Testis (tissue), 3 donors: Measurements from ENCODE around the gene ROR2. TPM values are rescaled to one million over a fixed set of nuclear protein-coding genes. Genes with fewer than 3 reads are reported as not detected.

Source experiments
- DNase-seq: peaks from one replicate; pipeline ENCODE4 v3.0.0-alpha.2; 2019
- H3K27ac ChIP-seq, 2 donors: fragments of 200-600 bp; sonication (generic); one replicate each; pipeline ENCODE4 v1.5.1; 2019
- H3K27me3 ChIP-seq: fragments of 200-600 bp; sonication (generic); one replicate; pipeline ENCODE4 v1.5.1; 2019
- H3K36me3 ChIP-seq: fragments of 200-600 bp; sonication (generic); one replicate; pipeline ENCODE4 v1.5.1; 2017; ENCODE audit warnings: low read depth; ENCODE audit errors: missing control alignments
- H3K4me1 ChIP-seq: fragments of 200-600 bp; sonication (generic); one replicate; pipeline ENCODE4 v1.5.1; 2019
- H3K4me3 ChIP-seq, 2 donors: fragments of 200-600 bp; sonication (generic); one replicate each; pipeline ENCODE4 v1.5.1; 2017 to 2019
- H3K9me3 ChIP-seq: fragments of 200-600 bp; sonication (generic); one replicate; pipeline ENCODE4 v1.5.1; 2017
- CTCF ChIP-seq, 3 experiments: fragments of 450-650 bp in 2 of 3; fragments of 200-600 bp in 1 of 3; sonication (generic) in 1 of 3; IDR thresholded peaks; one replicate each; pipeline ENCODE4 v1.5.1; 2016 to 2019; ENCODE audit warnings: antibody characterized with exemption in 3 of 3, mild to moderate bottlenecking in 2 of 3, moderate library complexity in 1 of 3
- POLR2A ChIP-seq: fragments of 450-650 bp; IDR thresholded peaks from one replicate; pipeline ENCODE4 v1.6.1; 2017; ENCODE audit warnings: antibody characterized with exemption, mild to moderate bottlenecking, moderate library complexity
- WGBS, 2 donors: methylation state at CpG; one replicate each; pipeline ENCODE4 v1.1.5; 2018; 5-methylcytosine and 5-hydroxymethylcytosine counted together
- intact Hi-C: fragments of 100-400 bp; cut with DNase I; formaldehyde crosslinking; loops from one replicate; pipeline ENCODE4 v1.15.1; 2023; ENCODE audit warnings: low total_unique reads
- polyA plus RNA-seq: library from polyadenylated mRNA; stranded (reverse); fragments of 350-450 nt; fragmentation: Illumina TruSeq; extraction: RNeasy Lipid Tissue Mini Kit (QIAGEN cat#74804); gene quantifications from one replicate; pipeline ENCODE4 v1.2.3, GENCODE V29; 2014; ENCODE audit warnings: low read depth, low replicate concordance; ENCODE audit not compliant: insufficient read depth
- total RNA-seq, 2 donors: library from RNA; depleted of rRNA; stranded (reverse); fragments of >200 nt; gene quantifications; one replicate each; pipeline ENCODE4 v1.2.3, GENCODE V29; 2016

Gene ROR2
- total and polyA plus RNA-seq, 3 donors from 2014 or later = 11.5 to 16.5 (median 12.3) TPM

DNA sequence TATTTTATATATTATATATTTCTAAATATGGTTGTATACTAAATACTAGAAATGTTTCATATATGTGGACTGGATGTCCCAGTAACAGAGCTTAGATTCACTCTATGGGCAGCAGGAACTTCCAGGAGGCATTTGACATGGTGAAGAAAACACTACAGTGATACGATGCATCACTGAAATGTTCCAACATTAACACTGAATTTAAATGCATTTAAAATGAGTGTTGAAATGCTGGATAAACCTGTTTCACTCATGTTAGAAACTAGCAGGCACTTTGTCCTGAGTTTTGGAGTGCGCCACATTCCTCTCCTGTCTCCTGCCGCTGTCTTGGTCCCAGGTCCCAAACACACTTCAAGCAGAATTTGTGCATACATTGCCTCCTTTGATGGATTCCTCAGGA lies 288.6 kb downstream of the ROR2 start:
- Histone ChIP-seq H3K4me3 (no peak overlapping the region), H3K27ac (no peak overlapping the region), H3K36me3 (no peaks in the 10 kb centered on the region), H3K27me3 (no peaks in the 10 kb centered on the region), H3K4me1 (no peaks in the 10 kb centered on the region), H3K9me3 (no peaks in the 10 kb centered on the region)
- intact Hi-C loops = no loop called here
- no peak for TF ChIP-seq POLR2A
- no peak for TF ChIP-seq CTCF (IDR thresholded peaks at IDR 0.05)
- no peak for DNase-seq
- 73 to 92% methylated on average over 3 of the region's 3 CpGs for WGBS, 2 donors

DNA sequence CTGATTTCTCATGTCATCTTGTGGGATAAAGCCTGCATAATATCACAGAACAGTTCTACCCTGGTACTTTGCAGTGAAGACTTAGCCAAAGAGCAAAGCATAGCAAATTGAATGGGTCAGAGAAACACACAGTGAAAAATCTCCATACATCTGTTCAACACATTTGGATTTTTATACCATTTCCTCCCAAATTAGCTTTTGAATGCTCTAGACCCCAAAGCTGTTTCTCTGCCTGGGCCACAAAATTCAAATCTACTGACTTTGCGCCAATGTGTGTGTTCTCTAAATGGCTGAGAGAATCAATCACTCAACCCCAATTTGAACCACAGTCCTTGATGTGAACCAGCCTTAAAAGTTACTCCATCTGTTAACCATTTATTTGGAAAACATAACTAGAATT lies 289.5 kb downstream of the ROR2 start:
- H3K9me3 ChIP-seq = no peaks in the 10 kb centered on the region
- no peak for DNase-seq
- intact Hi-C loops = no loop called here

GRCh38 chr9:91659529-91660495 lies 290.2 kb downstream of the ROR2 start:
- intact Hi-C loops = no loop called here
- TF ChIP-seq POLR2A (no peak), CTCF (IDR thresholded peaks at IDR 0.05) (no peak)
- 79 to 87% methylated on average over 6 of the region's 6 CpGs for WGBS, 2 donors
- H3K27ac ChIP-seq = no peak overlapping the region
- no peaks in the 10 kb centered on the region for H3K4me1 ChIP-seq
- H3K4me3 ChIP-seq = no peak overlapping the region
- no peaks in the 10 kb centered on the region for H3K27me3 ChIP-seq
- H3K36me3 ChIP-seq = no peaks in the 10 kb centered on the region
- no peaks in the 10 kb centered on the region for H3K9me3 ChIP-seq
- no peak for DNase-seq

More for the DNA sequence above, 289.5 kb downstream of the ROR2 start:
- Histone ChIP-seq H3K4me1 (no peaks in the 10 kb centered on the region), H3K27ac (no peak overlapping the region), H3K27me3 (no peaks in the 10 kb centered on the region), H3K4me3 (no peak overlapping the region), H3K36me3 (no peaks in the 10 kb centered on the region)
- TF ChIP-seq CTCF (IDR thresholded peaks at IDR 0.05) (no peak), POLR2A (no peak)
- 90 to 91% methylated on average over 1 of the region's 1 CpG for whole genome bisulfite sequencing, 2 donors

DNA sequence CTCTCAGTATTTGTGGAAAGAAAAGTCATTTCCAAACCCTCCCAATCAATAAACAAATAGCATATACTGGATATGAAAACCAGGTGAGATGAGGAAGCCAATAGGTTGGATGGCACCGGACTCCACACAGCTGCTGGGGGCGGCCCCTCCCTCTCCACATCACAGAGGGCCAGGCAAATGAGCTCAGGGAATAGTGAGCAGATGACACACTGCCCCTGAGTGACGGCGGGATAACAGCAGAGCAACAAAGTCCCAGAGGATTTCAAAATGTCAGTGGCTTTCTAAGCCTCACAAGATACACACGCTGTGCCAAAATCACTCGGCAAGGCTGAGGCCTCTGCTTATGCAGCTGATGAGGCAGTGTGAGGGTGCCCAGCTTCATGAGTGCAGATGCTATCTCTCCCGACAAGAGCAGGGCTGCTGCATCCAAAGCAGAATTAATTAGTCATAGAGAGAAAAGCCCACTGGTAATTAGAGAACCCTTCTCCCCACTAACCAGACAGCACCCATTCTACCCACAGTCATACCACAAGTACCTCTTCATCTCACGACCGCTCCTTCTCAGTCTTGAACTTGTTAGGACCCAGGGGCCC lies 291.4 kb downstream of the ROR2 start:
- no peaks in the 10 kb centered on the region for H3K9me3 ChIP-seq
- H3K4me3 ChIP-seq = no peak overlapping the region
- no peak for TF ChIP-seq POLR2A
- no peak for TF ChIP-seq CTCF (IDR thresholded peaks at IDR 0.05)
- H3K27me3 ChIP-seq = no peaks in the 10 kb centered on the region
- H3K4me1 ChIP-seq = no peaks in the 10 kb centered on the region
- no peaks in the 10 kb centered on the region for H3K36me3 ChIP-seq
- intact Hi-C loops = no loop called here
- DNase-seq = no peak
- 91 to 93% methylated on average over 9 of the region's 9 CpGs for WGBS, 2 donors
- no peak overlapping the region for H3K27ac ChIP-seq
